ENCODE results near the gene IGFLR1. TPM values are rescaled to one million over a fixed set of nuclear protein-coding genes. Genes with fewer than 3 reads are reported as not detected.

Gene IGFLR1
- total and polyA plus RNA-seq, 2 of the 4 experiments (the other 2 are of a cell fraction) = 0.72 to 2.7 TPM

DNA sequence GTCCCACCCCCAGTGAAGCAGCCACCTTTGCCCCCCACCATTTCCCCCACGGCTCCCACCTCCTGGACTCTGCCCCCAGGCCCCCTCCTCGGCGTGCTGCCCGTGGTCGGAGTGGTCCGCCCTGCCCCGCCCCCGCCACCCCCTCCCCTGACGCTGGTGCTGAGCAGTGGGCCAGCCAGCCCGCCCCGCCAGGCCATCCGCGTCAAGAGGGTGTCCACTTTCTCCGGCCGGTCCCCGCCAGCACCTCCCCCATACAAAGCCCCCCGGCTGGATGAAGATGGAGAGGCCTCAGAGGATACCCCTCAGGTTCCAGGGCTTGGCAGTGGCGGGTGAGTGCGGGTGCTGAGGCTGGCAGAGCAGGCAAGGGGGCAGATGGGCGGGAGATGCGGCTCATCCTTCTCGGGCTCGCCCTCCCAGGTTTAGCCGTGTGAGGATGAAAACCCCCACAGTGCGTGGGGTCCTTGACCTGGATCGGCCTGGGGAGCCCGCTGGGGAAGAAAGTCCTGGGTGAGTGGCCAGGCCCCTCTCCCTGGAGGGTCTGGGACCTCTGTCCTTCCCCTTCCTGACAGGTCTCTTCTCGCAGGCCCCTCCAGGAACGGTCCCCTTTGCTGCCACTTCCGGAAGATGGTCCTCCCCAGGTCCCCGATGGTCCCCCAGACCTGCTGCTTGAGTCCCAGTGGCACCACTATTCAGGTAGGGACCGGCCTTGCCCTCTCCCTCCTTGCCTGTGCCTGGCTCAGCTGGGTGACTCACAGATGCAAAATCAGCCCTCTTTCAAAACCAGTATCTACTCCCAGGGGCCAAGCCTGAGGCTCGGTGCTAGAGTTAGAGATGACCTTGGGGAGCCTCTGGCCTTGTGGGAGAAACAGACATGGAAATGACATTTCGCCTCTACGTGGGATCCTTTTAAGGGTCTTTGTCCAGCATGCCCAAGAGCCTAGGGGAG is 8.8 kb downstream of the IGFLR1 start:
- Histone ChIP-seq H2AFZ (replicated peaks; ENCODE audit: low read length, poor library complexity) (no peak overlapping the region), H3K23ac (ENCODE audit: low read depth, low read length) (no peak overlapping the region), H3K9me3 (ENCODE audit: control insufficient read depth, insufficient read depth, low read length) (no peaks in the 10 kb centered on the region), H3K79me1 (ENCODE audit: low read depth in 1 of 2, low read length in 2 of 2) (peaks cover 0 to 20% of the 10 kb centered on the region in 2 experiments; a peak in 3 of 4 replicates), H2BK20ac (ENCODE audit: low read depth, low read length) (no peak overlapping the region), H3K14ac (replicated peaks; ENCODE audit: low read depth, low read length) (no peak overlapping the region), H3K4me1 (ENCODE audit: control insufficient read depth, insufficient read depth, low read length) (no peaks in the 10 kb centered on the region), H3K36me3 (ENCODE audit: control insufficient read depth, insufficient read depth, low read length) (peaks cover 90% of the 10 kb centered on the region), H3K27me3 (ENCODE audit: control insufficient read depth, insufficient read depth, low read length) (no peaks in the 10 kb centered on the region), H3K27ac (ENCODE audit: insufficient read depth, low read length) (no peak overlapping the region), H3K18ac (ENCODE audit: low read depth, low read length) (no peak overlapping the region), H3K56ac (ENCODE audit: extremely low read depth, insufficient read depth, low read length) (no peak overlapping the region), H2AK5ac (ENCODE audit: low read depth, low read length) (no peak overlapping the region), H3K4ac (ENCODE audit: low read depth, low read length) (no peak overlapping the region), H4K5ac (ENCODE audit: low read depth, low read length) (no peak overlapping the region), H2BK120ac (ENCODE audit: low read depth, low read length) (no peak overlapping the region), H3K9ac (ENCODE audit: low read depth, low read length) (no peak overlapping the region), H3K4me2 (ENCODE audit: low read depth, low read length) (no peak overlapping the region), H3K4me3 (ENCODE audit: insufficient read depth, low read depth, low read length) (no peak overlapping the region), H2AK9ac (replicated peaks; ENCODE audit: low read depth, low read length, poor library complexity) (no peak overlapping the region), H3K9me1 (ENCODE audit: insufficient read depth, low read length) (no peaks in the 10 kb centered on the region), H2BK15ac (ENCODE audit: low read depth, low read length) (no peak overlapping the region), H4K8ac (ENCODE audit: low read depth in 2 of 2, low read length in 2 of 2) (no peak overlapping the region), H2BK5ac (ENCODE audit: low read depth, low read length, poor library complexity, severe bottlenecking) (no peak overlapping the region), H4K20me1 (ENCODE audit: insufficient read depth, low read length) (peaks cover 9% of the 10 kb centered on the region), H4K91ac (ENCODE audit: insufficient read depth, low read depth, low read length) (no peak overlapping the region)
- BruUV-seq (replicated peaks) = no TSS peak
- ChIA-PET POLR2A (ENCODE audit: unreplicated experiment) (no interaction called here), CTCF (no interaction called here)
- TF ChIP-seq BHLHE40 (IDR thresholded peaks at IDR 0.05; ENCODE audit: low read depth, low read length) = no peak
- TF ChIP-seq, protein P1, sequence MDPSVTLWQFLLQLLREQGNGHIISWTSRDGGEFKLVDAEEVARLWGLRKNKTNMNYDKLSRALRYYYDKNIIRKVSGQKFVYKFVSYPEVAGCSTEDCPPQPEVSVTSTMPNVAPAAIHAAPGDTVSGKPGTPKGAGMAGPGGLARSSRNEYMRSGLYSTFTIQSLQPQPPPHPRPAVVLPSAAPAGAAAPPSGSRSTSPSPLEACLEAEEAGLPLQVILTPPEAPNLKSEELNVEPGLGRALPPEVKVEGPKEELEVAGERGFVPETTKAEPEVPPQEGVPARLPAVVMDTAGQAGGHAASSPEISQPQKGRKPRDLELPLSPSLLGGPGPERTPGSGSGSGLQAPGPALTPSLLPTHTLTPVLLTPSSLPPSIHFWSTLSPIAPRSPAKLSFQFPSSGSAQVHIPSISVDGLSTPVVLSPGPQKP (IDR thresholded peaks at IDR 0.05; ENCODE audit: borderline replicate concordance, low read depth, low read length) = no peak
- TF ChIP-seq CHD1 (IDR thresholded peaks at IDR 0.05; ENCODE audit: low read depth, low read length) = no peak
- TF ChIP-seq, protein P2, sequence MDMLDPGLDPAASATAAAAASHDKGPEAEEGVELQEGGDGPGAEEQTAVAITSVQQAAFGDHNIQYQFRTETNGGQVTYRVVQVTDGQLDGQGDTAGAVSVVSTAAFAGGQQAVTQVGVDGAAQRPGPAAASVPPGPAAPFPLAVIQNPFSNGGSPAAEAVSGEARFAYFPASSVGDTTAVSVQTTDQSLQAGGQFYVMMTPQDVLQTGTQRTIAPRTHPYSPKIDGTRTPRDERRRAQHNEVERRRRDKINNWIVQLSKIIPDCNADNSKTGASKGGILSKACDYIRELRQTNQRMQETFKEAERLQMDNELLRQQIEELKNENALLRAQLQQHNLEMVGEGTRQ (IDR thresholded peaks at IDR 0.05; ENCODE audit: low read depth, low read length) = no peak
- no peak for TF ChIP-seq SMC3 (IDR thresholded peaks at IDR 0.05; ENCODE audit: low read depth, low read length)
- TF ChIP-seq MXI1 (IDR thresholded peaks at IDR 0.05; ENCODE audit: borderline replicate concordance, low read depth, low read length) = no peak
- TF ChIP-seq MAFK (IDR thresholded peaks at IDR 0.05; ENCODE audit: low read depth, low read length) = no peak
- no peak for TF ChIP-seq MAZ (IDR thresholded peaks at IDR 0.05; ENCODE audit: borderline replicate concordance, low read depth, low read length)
- TF ChIP-seq FOS (IDR thresholded peaks at IDR 0.05; ENCODE audit: low read depth, low read length) = no peak
- TF ChIP-seq NFE2L2 (IDR thresholded peaks at IDR 0.05; ENCODE audit: low read depth, low read length) = no peak
- TF ChIP-seq, protein P3, sequence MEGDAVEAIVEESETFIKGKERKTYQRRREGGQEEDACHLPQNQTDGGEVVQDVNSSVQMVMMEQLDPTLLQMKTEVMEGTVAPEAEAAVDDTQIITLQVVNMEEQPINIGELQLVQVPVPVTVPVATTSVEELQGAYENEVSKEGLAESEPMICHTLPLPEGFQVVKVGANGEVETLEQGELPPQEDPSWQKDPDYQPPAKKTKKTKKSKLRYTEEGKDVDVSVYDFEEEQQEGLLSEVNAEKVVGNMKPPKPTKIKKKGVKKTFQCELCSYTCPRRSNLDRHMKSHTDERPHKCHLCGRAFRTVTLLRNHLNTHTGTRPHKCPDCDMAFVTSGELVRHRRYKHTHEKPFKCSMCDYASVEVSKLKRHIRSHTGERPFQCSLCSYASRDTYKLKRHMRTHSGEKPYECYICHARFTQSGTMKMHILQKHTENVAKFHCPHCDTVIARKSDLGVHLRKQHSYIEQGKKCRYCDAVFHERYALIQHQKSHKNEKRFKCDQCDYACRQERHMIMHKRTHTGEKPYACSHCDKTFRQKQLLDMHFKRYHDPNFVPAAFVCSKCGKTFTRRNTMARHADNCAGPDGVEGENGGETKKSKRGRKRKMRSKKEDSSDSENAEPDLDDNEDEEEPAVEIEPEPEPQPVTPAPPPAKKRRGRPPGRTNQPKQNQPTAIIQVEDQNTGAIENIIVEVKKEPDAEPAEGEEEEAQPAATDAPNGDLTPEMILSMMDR (conservative IDR thresholded peaks at IDR 0.05; ENCODE audit: low read depth, low read length) = no peak
- TF ChIP-seq RAD21 (IDR thresholded peaks at IDR 0.05; ENCODE audit: low read length) = no peak
- TF ChIP-seq RFX5 (IDR thresholded peaks at IDR 0.05; ENCODE audit: low read depth, low read length) = no peak
- no peak for TF ChIP-seq CEBPB (IDR thresholded peaks at IDR 0.05; ENCODE audit: low read depth, low read length)
- no peak for TF ChIP-seq POLR2A (IDR thresholded peaks at IDR 0.05; ENCODE audit: low read depth, low read length)
- ATAC-seq (ENCODE audit: low read depth) = no peak
- 97% methylated on average over 10 of the region's 35 CpGs; no CpG with 5 or more reads in 1 of the 2 experiments for WGBS, 2 experiments (ENCODE audit: extremely low coverage in 2 of 2, insufficient read length in 1 of 2)
- dilution Hi-C loops (cut with HindIII; ENCODE audit: low sequenced_read_pairs, unreplicated experiment) = no loop called here
- no peak for DNase-seq
- in situ Hi-C loops (cut with MboI; ENCODE audit: low sequenced_read_pairs) = no loop called here
- intact Hi-C loops (cut with micrococcal nuclease) = no loop called here
